HG02973 (cell line): ENCODE results near the gene L1TD1.
"Not testable (repeated sequence)": the region's sequence is repeated elsewhere in the genome, so short reads cannot be mapped to it uniquely, and the experiment has no call there.

Experiments used
- ATAC-seq: cut with Tn5 transposase; IDR thresholded peaks from one replicate; pipeline ENCODE4 v1.9.1; 2021; ENCODE audit warnings: moderate library complexity; ENCODE audit not compliant: unreplicated experiment

L1TD1 gene

DNA sequence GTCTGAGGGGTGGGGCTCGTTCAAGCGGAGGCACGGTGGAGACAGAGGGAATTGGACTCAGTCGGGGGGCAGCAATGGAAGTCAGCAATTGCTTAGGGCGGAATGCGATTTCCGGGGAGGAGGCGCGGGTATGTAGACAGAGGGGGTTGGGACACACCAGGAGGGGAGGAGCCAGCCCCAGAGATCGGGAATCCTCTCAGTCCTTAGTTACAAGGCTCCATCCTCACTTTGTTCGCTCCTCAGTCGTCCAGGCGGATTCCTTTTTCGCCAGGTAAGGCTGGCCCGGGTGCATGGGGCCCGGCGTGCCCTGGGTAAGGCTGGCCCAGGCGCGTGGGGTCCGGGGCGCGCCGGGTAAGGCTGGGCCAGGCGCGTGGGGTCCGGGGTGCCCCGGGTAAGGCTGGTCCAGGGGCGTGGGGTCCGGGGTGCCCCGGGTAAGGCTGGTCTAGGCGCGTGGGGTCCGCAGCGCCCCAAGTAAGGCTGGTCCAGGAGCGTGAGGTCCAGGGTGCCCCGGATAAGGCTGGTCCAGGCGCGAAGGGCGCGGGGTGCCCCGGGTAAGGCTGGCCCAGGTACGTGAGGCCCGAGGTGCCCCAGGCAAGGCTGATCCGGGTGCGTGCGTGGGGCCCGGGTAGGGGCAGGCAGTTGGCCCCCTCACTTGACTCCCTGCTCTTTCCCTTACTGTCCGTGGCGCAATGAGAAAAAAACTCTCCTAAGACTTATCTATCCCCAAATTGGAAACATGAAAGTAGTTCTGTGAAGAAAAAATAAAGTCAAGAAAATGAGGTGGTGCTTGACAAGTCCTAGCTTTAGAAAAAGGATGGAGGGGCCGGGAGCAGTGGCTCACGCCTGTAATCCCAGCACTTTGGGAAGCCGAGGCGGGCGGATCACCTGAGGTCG is at the start of gene L1TD1:
L1TD1 (plus strand) TSS at position 199 of the 894 bp plus-strand sequence. CDS start 11,780 bp downstream, outside the sequence.
- peak; percentile 67 for ATAC-seq

GRCh38 chr1:62159940-62160348 is 34.7 kb upstream of the L1TD1 start:
- peak; percentile 79 for ATAC-seq

DNA sequence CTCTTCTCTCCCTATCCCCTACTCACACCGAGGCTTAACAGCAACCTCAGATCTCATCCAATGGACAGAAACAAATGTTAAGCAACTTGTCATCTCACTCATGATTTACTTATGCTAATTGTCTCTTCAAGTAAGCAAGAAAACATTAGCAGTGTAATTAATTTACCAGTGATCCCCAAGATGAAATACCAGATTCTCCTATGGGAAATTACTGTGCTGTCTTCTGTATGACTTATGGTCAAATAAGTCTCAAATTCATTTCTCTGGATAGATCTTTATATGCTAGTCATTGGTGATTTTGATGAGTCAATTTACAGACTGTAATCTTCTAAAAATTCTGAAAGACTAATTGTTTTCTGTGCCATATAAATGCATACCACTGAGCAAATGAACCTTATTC is 32.9 kb upstream of the L1TD1 start:
- ATAC-seq = no peak

DNA sequence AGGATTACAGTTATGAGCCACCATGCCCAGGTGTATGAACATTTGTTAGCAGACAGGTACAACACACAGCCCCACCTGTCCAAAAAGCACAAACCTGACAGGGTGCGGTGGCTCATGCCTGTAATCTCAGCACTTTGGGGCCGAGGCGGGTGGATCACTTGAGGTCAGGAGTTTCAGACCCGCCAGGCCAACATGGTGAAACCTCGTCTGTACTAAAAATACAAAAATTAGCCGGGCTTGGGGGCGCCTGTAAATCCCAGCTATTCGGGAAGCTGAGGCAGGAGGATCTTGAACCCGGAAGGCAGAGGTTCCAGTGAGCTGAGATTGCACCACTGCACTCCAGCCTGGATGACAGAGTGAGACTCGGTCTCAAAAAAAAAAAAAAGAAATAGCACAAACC is 24.3 kb upstream of the L1TD1 start:
- ATAC-seq = not testable (repeated sequence)

- no peak for ATAC-seq
Measured at GRCh38 chr1:62175568-62176179, 19.0 kb upstream of the L1TD1 start.

- no peak for ATAC-seq
Measured at GRCh38 chr1:62176597-62177312, 17.9 kb upstream of the L1TD1 start.

DNA sequence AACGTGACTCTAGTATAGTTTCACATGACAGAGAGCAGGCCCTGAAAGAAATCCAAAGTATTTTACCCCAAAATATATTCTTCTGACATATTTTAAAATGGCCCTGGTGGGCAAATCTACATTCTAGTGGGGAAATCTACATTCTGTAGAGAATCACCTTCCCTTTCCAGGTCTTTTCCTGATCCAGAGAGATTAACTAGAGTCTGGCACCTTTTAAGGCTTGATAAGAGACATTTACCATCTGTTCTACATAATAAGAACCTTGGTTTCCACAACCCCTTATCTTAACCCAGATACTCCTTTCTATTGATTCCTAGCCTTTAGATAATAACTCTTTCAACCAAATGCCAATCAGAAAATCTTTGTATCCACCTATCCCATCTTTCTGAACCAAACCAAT is 17.0 kb upstream of the L1TD1 start:
- no peak for ATAC-seq

- ATAC-seq = no peak
Measured at GRCh38 chr1:62178372-62178771, 16.3 kb upstream of the L1TD1 start.

- ATAC-seq = not testable (repeated sequence)
Measured at GRCh38 chr1:62180054-62180453, 14.6 kb upstream of the L1TD1 start.

DNA sequence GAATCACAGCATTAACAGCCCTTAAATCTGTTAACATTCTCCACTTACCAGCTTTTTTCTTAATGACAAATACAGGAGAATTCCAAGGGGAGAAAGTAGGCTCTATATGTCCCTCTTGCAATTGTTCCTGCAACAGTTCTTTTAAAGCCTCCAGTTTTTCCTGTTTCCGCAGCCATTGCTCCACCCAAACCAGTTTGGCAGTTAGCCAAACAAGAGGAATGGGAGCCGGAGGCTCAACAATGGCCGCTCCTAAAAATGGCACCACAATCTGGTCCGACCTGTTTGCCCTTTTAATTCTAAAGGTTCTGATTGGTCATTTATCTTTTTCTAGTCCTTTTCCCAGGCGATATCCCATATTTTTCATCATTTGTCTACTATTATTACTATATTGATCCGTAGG is 14.0 kb upstream of the L1TD1 start:
- ATAC-seq = no peak

DNA sequence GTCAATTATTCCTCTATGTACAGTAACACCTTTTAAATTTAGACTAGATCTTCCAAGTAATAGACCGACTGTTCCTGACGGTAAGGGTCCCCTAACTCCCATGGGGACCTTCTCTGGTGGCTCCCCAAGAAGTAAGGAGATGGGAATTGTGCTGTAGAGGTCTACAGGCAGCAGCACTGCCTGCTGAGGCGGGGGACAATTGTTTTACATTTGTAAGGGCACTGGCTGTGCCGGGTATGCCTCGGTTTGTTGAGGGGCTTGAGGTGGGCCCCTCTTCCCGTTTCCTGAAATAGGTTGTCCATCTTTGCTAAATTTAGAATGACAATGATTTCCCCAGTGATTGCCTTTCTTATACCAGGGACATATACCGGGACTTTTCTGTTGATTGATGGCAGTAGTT is 13.1 kb upstream of the L1TD1 start:
- ATAC-seq = no peak

DNA sequence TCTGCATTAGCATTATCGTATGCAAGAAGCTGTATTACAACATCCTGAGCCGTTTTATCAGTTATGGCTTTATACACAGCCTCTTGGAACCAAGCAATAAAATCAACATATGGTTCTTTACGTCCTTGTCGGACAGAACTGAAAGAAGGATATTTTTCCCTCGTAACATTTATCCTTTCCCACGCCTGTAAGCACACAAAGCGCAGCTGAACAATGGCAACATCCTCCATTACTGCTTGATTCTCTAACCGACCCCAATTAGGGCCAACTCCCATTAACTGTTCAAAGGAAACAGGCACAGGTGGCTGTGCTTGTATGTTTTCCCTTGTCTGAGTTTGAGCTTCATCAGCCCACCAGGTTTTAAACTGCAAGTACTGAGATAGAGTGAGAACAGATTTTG is 12.5 kb upstream of the L1TD1 start:
- ATAC-seq = not testable (repeated sequence)

DNA sequence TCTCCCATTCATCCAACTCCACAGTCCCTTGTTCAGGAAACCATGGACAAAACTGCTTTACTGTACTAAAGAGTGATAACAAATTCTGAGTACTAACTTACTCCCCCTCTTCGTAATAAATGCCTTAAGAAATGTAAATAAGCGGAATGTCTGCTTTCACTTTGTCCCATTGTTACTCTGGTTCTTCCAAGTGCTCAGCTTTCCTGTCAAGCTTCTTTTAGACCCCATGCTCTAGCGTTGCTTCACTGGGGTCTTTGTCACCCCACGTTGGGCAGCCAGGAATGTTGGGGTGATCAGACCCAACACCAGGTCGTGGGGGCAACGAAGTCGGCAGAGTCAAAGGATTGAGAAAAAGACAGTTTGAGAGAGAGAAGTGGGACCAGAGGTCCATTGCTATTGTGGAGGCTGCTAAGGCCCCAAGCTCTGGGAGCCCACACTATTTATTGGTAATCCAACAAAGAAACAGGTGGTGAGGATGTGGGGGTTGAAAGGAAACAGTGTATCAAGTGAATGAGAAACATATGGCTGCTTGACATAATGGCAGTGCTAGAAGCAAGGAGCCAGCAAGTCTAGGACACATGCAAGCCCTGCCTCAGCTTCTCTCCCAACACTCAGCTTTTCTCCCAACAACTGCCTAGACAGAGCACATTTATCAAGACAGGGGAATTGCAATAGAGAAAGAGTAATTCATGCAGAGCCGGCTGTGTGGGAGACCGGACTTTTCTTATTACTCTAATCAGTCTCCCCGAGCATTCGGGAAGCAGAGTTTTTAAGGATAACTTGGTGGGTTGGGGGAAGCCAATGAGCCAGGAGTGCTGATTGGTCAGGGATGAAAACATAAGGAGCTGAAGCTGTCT is 11.3 kb upstream of the L1TD1 start:
- not testable (repeated sequence) for ATAC-seq

- ATAC-seq = no peak
Measured at GRCh38 chr1:62184336-62184735, 10.3 kb upstream of the L1TD1 start.

DNA sequence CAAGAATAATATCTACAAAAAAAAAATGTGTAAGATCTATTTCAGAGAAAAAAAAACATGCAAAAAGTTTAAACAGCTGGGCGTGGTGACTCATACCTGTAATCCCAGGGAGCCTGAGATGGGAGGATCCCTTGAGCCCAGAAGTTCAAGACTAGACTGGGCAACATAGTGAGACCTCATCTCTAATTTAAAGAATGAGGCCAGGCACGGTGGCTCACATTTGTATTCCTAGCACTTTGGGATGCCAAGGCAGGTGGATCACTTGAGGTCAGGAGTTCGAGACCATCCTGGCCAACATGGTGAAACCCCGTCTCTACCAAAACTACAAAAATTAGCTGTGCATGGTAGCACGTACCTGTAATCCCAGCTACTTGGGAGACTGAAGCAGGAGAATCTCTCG is 9.4 kb upstream of the L1TD1 start:
- not testable (repeated sequence) for ATAC-seq

- ATAC-seq = no peak
Measured at GRCh38 chr1:62185677-62186076, 9.0 kb upstream of the L1TD1 start.

DNA sequence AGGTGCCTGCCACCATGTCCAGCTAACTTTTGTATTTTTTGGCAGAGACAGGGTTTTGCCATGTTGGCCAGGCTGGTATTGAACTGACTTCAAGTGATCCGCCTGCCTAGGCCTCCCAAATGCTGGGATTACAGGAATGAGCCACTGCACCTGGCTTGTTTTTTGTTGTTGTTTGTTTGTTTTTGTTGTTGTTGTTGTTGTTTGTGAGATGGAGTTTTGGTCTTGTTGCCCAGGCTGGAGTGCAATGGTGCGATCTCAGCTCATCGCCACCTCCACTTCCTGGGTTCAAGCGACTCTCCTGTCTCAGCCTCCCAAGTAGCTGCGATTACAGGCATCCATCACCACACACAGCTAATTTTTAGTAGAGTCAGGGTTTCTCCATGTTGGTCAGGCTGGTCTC is 7.1 kb upstream of the L1TD1 start:
- no peak for ATAC-seq

DNA sequence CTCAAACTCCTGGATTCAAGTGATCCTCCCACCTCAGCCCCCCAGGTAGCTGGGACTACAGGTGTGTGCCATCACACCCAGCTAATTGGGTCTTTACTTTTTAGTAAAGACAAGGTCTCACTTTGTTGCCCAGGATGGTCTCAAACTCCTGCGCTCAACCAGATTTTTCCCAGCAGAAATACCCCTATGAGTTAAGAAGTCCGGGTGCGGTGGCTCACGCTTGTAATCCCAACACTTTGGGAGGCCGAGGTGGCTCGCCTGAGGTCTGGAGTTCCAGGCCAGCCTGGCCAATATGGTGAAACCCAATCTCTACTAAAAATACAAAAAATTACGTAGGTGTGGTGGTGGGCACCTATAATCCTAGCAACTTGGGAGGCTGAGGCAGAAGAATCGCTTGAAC is 6.5 kb upstream of the L1TD1 start:
- ATAC-seq = no peak

DNA sequence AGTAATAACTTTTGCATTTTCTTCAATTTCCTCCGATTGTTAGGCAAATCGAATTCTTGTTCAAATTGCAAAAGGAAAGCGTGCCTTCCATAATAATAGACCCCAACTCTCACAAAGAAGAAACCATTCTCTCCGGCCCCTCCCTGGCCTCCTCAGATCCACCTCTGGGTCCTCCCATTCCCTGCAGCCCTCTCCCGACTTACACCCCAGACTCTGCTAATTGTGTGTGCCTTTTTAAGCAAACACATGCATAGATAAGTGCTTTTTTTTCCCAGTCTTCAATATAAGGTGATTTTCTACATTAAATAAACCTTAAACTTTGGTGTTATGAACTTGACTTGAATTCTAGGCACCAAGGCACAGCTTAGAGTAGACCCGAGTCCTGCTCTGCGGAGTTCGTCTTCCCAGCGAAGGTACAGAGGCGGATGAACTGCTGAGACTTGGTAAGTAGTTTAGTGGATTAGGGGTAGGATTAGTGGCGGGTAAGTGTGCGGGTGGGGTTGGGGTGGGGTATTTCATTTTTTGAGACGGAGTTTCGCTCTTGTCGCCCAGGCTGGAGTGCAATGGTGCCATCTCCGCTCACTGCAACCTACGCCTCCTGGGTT is 1.5 kb downstream of the L1TD1 start:
- ATAC-seq = no peak

GRCh38 chr1:62198069-62198780 is 3.6 kb downstream of the L1TD1 start:
- no peak for ATAC-seq
